HG03571 (cell line): ENCODE results near the gene C22orf15.
"Not testable (repeated sequence)": the region's sequence is repeated elsewhere in the genome, so short reads cannot be mapped to it uniquely, and the experiment has no call there.

ENCODE experiments used
- ATAC-seq: cut with Tn5 transposase; IDR thresholded peaks from one replicate; pipeline ENCODE4 v1.9.1; 2021; ENCODE audit not compliant: unreplicated experiment

Gene C22orf15

DNA sequence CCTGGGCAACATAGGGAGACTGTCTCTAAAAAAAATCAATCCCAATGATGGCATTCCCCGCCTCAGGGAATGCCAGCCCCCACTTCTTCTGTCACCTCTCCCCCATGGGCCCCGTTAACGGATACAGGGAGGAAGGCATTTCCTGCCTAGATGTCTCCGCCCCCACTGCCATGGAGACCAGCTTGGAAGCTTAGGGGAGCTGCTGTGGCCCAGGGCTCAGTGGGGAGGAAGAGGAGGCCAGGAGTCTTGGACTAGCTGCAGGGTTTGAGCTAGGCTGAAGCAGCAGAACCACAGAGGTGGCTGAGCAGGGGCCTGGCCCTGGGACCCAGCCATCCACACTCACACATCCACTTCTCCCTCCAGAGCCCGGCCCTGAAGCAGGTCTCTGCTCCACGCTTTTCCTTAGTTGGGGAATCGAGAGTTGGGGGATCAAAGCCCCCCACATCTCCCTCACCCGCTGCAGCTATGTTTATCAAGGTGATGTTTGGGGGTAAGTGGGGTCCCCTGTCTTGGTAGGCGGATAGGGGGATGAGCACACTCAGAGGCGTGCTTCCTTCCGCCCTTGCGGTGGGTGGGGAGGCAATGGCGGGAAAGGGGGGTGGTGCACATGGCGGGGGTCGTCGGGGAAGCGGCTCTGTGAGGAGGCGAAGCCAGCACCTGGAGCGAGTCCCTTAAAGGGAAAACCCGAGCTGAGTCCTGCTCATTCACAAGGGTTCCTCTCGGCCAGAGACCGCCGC, at the start of gene C22orf15:
Gene C22orf15 (plus strand): TSS at position 149 of the 737 bp plus-strand sequence. CDS start 317 bp downstream, at position 466.
- no peak for ATAC-seq

DNA sequence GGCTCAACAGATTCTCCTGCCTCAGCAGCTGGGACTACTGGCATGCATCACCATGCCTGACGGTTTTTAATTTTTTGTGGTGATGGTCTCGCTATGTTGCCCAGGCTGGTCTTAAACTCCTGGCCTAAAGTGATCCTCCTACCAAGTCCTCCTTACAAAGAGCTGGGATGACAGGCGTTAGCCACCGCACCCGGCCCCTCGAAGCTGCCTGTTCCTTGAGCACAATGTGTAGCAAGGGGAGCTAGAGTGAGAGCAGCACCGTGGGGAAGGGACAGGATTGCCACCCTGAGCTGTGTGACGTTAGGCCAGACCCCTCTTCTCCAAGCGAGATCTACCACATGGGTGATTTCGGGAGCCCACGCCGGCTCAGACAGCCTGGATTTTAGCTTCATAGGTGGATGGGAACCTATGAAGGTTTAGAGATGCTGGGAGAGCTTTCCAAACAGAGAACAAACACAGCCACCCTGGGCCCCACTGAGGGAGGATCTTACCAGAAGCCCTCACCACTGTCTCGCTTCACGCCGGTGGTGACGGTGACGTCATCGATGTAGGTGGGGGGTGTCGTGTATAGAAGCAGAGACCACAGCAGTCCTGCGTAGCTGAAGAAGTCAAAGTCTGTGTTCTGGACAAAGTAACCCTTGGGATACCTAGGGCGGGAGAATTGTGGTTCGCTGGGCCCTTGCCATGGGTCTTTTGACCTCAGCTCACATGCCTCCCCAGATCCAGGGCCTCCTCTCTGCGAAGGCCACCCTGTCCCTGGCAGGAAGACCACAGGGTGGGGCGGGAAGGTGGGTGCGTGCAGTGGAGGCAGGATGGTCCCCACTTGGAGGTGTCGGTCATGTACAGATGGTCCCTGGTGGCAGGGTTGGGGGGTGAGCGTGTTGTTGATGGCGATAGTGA, 48.8 kb upstream of the C22orf15 start:
- no peak for ATAC-seq

- ATAC-seq, result no peak
Observed at GRCh38 chr22:23714596-23715578, 47.9 kb upstream of the C22orf15 start.

DNA sequence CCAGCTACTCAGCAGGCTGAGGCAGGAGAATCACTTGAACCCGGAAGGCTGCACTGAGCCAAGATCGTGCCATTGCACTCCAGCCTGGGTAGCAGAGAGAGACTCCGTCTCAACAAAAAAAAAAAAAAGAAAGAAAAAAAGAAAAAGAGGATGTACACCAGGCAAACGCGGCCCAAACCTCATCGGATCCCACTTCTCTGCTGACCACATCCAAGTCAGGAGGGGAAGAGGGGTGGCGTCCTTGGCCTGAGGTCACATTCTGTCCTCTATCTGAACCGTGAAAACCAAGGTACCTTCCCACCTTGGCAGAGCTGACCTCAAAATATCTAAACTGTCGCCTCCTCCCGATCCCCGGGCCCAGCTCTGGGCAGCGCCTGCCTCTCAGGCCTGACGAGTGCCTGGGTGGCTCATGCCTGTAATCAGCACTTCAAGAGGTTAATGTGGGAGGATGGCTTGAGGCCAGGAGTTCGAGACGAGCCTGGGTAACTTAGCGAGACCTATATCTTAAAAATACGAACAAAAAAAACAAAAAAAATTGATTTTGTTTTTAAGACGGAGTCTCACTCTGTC, 46.9 kb upstream of the C22orf15 start:
- ATAC-seq, result no peak

DNA sequence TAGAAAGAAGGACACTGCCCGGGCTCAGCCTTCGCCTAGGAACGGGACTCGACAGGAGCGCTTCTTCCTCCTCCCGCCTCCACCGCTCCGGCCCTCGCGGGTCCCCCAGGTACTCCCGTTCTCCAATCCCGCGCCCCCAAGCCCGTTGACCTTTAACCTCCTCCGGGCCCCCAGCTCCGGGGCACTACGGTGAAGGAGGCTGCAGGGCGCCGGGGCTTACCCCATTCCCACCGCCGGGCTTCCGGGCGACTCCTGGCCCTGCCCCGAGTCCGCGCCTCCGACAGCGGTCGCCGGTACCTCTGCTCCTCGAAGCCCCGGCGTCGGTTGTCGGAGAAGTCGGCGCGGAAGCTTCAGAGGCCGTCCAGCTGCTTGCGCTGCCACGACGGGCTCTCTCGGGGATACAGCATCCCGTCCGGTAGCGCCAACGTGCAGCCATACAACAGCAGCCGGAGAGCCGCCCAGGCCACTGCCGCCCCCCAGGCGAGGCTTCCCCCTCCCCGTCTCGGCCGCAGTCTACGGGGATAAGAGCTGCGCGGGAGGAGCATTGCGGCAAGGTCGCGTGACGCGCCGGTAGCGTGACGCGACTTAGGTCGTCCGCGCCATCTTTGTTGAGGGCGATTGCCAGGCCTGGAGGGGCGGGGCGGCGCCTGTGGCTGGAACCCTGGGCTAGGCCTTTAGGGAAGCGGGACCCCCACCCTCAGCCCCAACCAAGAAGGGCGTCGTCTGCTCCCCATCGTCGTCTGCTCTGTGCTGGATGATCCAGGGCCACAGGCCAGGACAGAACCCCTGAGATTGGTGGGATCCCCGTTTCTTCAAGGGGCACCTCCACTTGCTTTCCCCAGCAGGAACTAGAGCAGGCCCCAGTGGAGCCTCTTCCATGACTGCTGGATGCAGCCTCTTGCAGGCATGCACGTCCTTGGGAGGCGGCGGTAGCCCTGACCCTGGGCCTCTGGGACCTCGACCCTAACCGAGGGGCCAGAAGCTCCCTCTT, 45.7 kb upstream of the C22orf15 start:
- ATAC-seq, result peak; percentile 62

DNA sequence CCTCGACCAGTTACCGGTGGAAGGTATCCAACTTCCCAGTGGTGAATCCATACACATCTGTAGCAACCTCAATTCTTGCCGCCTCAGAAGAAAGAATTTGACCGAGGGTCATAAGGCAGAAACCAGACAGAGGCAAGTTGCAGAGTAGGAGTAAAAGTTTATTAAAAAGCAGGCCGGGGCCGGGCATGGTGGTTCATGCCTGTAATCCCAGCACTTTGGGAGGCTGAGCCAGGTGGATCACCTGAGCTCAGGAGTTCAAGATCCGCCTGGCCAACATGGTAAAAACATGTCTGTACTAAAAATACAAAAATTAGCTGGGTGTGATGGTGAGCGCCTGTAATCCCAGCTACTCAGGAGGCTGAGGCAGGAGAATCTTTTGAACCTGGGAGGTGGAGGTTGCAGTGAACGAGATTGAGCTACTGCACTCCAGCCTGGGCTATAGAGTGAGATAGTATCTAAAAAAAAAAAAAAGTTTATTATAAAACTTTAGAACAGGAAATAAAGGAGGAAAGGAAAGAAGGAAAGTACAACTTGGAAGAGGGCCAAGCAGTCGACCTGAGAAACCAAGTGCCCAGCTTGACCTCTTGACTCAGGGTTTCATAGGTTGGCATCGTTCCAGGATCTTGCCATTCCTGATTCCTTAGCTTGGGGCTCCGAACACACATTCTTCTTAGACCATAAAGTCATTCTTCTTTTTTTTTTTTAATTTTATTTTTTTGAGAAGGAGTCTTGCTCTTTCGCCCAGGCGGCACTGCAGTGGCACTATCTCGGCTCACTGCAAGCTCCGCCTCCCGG, 44.2 kb upstream of the C22orf15 start:
- no peak for ATAC-seq

- ATAC-seq, result no peak
Observed at GRCh38 chr22:23720855-23721254, 41.9 kb upstream of the C22orf15 start.

GRCh38 chr22:23722160-23722559, 40.6 kb upstream of the C22orf15 start:
- ATAC-seq, result no peak

DNA sequence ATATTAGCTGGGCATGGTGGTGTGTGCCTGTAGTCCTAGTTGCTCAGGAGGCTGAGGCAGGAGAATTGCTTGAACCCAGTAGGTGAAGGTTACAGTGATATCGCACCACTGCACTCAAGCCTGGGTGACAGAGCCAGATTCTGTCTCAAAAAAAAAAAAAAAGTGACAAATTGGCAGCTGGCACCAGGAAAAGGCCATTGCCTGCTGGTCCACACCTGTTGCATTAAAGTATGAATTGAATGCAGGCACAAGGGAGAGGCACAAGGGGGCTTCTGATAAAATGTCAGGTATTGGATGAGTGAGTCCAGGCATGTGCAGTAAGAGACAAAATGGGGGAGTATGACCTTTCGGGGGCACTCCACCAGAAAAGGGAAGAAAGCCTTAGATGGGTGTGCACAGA, 40.1 kb upstream of the C22orf15 start:
- ATAC-seq, result no peak

- ATAC-seq, result not testable (repeated sequence)
Observed at GRCh38 chr22:23728108-23728507, 34.7 kb upstream of the C22orf15 start.

DNA sequence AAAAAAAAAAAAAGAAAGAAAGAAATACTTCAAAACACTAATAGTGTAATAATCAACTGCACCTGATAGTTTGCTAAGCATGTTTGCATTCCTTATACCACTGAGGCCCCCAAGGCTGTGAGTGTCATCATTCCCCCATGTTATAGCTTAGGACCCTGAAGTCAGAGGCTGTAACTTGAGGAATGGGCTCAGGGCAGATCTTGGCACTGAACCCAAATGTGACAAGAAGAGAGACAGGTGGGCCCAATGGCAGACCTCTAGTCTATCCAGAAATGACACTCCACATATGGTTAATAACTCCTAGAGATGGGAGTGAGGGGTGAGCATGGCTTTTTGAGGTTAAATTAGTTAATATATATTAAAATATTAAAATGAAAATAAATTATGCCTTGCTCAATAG, 25.1 kb upstream of the C22orf15 start:
- ATAC-seq, result no peak

GRCh38 chr22:23742505-23743264, 20.1 kb upstream of the C22orf15 start:
- no peak for ATAC-seq

DNA sequence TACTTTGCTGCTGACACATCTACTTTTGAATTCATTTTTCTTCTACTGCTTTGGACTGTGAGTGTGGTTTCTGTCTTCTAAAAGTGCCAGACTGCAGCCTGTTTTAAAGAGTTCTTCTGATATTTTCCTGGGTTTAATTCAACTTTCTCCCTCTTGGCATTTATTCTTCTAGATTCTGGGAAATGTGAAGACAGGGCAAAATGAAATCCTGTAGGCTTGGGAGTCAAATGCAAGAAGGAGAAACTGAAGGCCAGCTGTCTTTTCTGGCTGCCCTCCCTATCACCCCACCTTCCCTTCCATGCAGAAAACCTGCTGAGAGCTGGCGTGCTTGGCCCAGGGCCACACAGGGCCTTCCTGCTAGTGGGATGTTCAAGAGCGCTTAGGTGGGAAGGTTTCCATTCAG, 19.5 kb upstream of the C22orf15 start:
- no peak for ATAC-seq

DNA sequence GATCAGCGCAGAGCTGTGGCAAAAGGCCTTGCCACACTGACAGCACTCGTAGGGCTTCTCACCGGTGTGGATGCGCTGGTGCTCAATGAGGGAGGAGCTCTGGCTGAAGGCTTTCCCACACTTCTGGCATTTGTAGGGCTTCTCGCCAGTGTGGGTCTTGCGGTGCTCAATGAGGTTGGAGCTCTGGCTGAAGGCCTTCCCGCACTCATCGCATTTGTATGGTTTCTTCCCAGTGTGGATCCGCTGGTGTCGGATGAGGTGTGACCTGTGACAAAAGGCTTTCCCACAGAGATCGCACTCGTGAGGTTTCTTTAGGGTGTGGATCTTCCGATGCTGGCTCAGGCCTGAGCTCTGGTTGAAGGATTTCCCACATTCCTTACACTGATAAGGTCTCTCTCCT, 18.8 kb upstream of the C22orf15 start:
- ATAC-seq, result no peak

- no peak for ATAC-seq
Observed at GRCh38 chr22:23744485-23744884, 18.3 kb upstream of the C22orf15 start.

DNA sequence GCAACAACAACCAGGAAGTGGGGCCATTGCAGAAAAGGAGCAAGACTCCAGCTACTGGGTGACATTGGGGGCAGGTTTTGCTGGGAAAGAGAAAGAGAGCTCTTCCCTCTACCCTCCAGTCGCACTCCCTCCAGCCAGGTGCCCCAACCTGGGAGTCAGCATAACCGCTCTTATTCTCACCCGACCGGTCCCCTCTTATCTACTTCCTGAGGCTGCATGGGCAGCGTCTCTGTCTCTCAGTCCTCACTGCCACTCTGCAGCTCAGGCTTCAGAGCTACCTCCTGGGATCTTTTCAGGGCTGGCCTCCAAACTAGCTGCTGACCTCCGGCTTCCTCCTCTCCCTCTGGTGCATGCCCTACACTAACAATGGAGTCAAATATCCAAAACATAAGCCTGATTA, 17.0 kb upstream of the C22orf15 start:
- no peak for ATAC-seq

- no peak for ATAC-seq
Observed at GRCh38 chr22:23749841-23750301, 12.9 kb upstream of the C22orf15 start.

- no peak for ATAC-seq
Observed at GRCh38 chr22:23750367-23750713, 12.4 kb upstream of the C22orf15 start.
